Right lobe of liver (tissue), 6 donors: ENCODE measurements around the gene ART4. TPM values are rescaled to one million over a fixed set of nuclear protein-coding genes. Genes with fewer than 3 reads are reported as not detected.

Experiments
- ATAC-seq, 4 donors: fragments of 200-7000 bp; cut with Tn5 transposase; one replicate each; pipeline ENCODE4 v1.9.1; 2020; ENCODE audit warnings: mild to moderate bottlenecking in 4 of 4, moderate library complexity in 4 of 4
- DNase-seq, 3 donors: peaks; one replicate each; pipeline ENCODE4 v3.0.0-alpha.2; 2020
- H3K27ac ChIP-seq, 3 donors: fragments of 200-600 bp; one replicate each; pipeline ENCODE4 v1.8.0; 2022
- H3K27me3 ChIP-seq, 2 donors: fragments of 200-600 bp; one replicate each; pipeline ENCODE4 v1.8.0; 2022
- H3K36me3 ChIP-seq, 4 donors: fragments of 200-600 bp; sonication (generic) in 1 of 4; one replicate each; pipeline versions ENCODE4 v1.5.1 to v1.8.0; 2017 to 2022; ENCODE audit warnings: control low read depth in 1 of 4
- H3K4me1 ChIP-seq, 4 donors: fragments of 200-600 bp; sonication (generic) in 1 of 4; one replicate each; pipeline versions ENCODE4 v1.5.1 to v1.8.0; 2017 to 2022; ENCODE audit warnings: control low read depth in 1 of 4
- H3K4me3 ChIP-seq, 3 donors: fragments of 200-600 bp; one replicate each; pipeline ENCODE4 v1.8.0; 2022
- H3K9me3 ChIP-seq, 4 donors: fragments of 200-600 bp; sonication (generic) in 1 of 4; one replicate each; pipeline versions ENCODE4 v1.5.1 to v1.8.0; 2017 to 2022; ENCODE audit warnings: control low read depth in 1 of 4
- CTCF ChIP-seq, 4 donors: fragments of 200-600 bp in 3 of 4; fragments of 450-650 bp in 1 of 4; IDR thresholded peaks; one replicate each; pipeline versions ENCODE4 v1.5.1 to v1.8.0; 2016 to 2022; ENCODE audit warnings: antibody characterized with exemption in 4 of 4, mild to moderate bottlenecking in 2 of 4
- POLR2A ChIP-seq: fragments of 450-650 bp; IDR thresholded peaks from one replicate; pipeline ENCODE4 v1.6.1; 2017; ENCODE audit warnings: antibody characterized with exemption, mild to moderate bottlenecking
- WGBS: methylation state at CpG from one replicate; pipeline ENCODE4 v1.1.6; 2018; ENCODE audit warnings: low coverage, low lambda C conversion rate; ENCODE audit not compliant: insufficient coverage; ENCODE audit errors: missing lambda C conversion rate; 5-methylcytosine and 5-hydroxymethylcytosine counted together
- intact Hi-C, 2 donors: fragments of 100-400 bp; cut with DNase I; formaldehyde crosslinking; loops; one replicate each; pipeline versions ENCODE4 v1.11.2 to v1.14.1; 2022
- total RNA-seq, 6 experiments: library from RNA; depleted of rRNA in 2 of 6; stranded (reverse); fragments of >200 nt in 2 of 6; fragmentation: NEBNext Ultra II Directional in 3 of 6; extraction: Animal tissue kit (Norgen Biotek cat#: 25700) in 3 of 6; gene quantifications; one replicate each; pipeline versions ENCODE4 v1.1.0 to v1.2.4, GENCODE V29; 2016 to 2023
- donor health status: DM: no; HTN: yes; CAD: no.
- donor health status: DM: no; HTN: no; CAD: no.
- donor health status: DM: no; HTN: no; CAD: no.
- donor health status: DM: no; HTN: yes; CAD: no.
- donor health status: DM: no; HTN: yes; CAD: no.

Gene ART4
- total RNA-seq, 6 experiments from 2014 or later = 19.6 to 43.5 (median 25.1) TPM

- DNase-seq = no peak
- 22% methylated on average over 1 of the region's 1 CpG for WGBS
- peaks cover 0 to 20% (median 12%) of the 10 kb centered on the region in 4 donors for H3K4me1 ChIP-seq
- H3K27me3 ChIP-seq = no peaks in the 10 kb centered on the region
- ATAC-seq = peak in 3 of 4 donors; percentile 12 to 34 (median 14)
- intact Hi-C loops = no loop called here
- H3K4me3 ChIP-seq = no peak overlapping the region
- H3K27ac ChIP-seq = peak overlapping the region in 2 of 3 donors; percentile 18 to 33
- H3K9me3 ChIP-seq = no peaks in the 10 kb centered on the region
- TF ChIP-seq POLR2A (no peak), CTCF (IDR thresholded peaks at IDR 0.05) (no peak)
- peaks cover 0 to under 1% (median 0%) of the 10 kb centered on the region in 4 donors for H3K36me3 ChIP-seq
Measured at GRCh38 chr12:14833952-14834351, 9.4 kb downstream of the ART4 start.

GRCh38 chr12:14833336-14833735 is 10.0 kb downstream of the ART4 start:
- 21% methylated on average over 3 of the region's 3 CpGs for WGBS

GRCh38 chr12:14828892-14829291 is 14.4 kb downstream of the ART4 start:
- Histone ChIP-seq H3K36me3 (no peaks in the 10 kb centered on the region), H3K4me1 (peaks cover 0 to 10% (median 0%) of the 10 kb centered on the region in 4 donors), H3K9me3 (no peaks in the 10 kb centered on the region), H3K27ac (no peak overlapping the region), H3K4me3 (no peak overlapping the region), H3K27me3 (no peaks in the 10 kb centered on the region)
- no peak for ATAC-seq
- intact Hi-C loops = no loop called here
- no peak for DNase-seq
- TF ChIP-seq POLR2A = no peak
- no peak for TF ChIP-seq CTCF (IDR thresholded peaks at IDR 0.05)

More at GRCh38 chr12:14833336-14833735, 10.0 kb downstream of the ART4 start:
- Histone ChIP-seq H3K36me3 (no peaks in the 10 kb centered on the region), H3K9me3 (no peaks in the 10 kb centered on the region), H3K27ac (peak overlapping the region in 2 of 3 donors; percentile 6 to 33), H3K27me3 (no peaks in the 10 kb centered on the region), H3K4me1 (peaks cover 0 to 19% (median 11%) of the 10 kb centered on the region in 4 donors), H3K4me3 (no peak overlapping the region)
- peak; percentile 48 to 77 (median 58) for ATAC-seq
- intact Hi-C loops = no loop called here
- TF ChIP-seq CTCF (IDR thresholded peaks at IDR 0.05) = no peak
- TF ChIP-seq POLR2A = no peak
- DNase-seq = no peak

- Histone ChIP-seq H3K4me1 (no peaks in the 10 kb centered on the region), H3K27ac (no peak overlapping the region), H3K27me3 (no peaks in the 10 kb centered on the region), H3K9me3 (no peaks in the 10 kb centered on the region), H3K36me3 (no peaks in the 10 kb centered on the region), H3K4me3 (no peak overlapping the region)
- WGBS = no CpG with 5 or more reads among the region's 2 CpGs
- TF ChIP-seq CTCF (IDR thresholded peaks at IDR 0.05) = no peak
- TF ChIP-seq POLR2A = no peak
- ATAC-seq = no peak
- DNase-seq = no peak
- intact Hi-C loops = no loop called here
Measured at GRCh38 chr12:14827043-14827442, 16.3 kb downstream of the ART4 start.

GRCh38 chr12:14826491-14826890 is 16.8 kb downstream of the ART4 start:
- ATAC-seq = no peak
- Histone ChIP-seq H3K27ac (no peak overlapping the region), H3K36me3 (no peaks in the 10 kb centered on the region), H3K4me3 (no peak overlapping the region), H3K4me1 (no peaks in the 10 kb centered on the region), H3K27me3 (no peaks in the 10 kb centered on the region), H3K9me3 (no peaks in the 10 kb centered on the region)
- TF ChIP-seq POLR2A = no peak
- no peak for TF ChIP-seq CTCF (IDR thresholded peaks at IDR 0.05)
- intact Hi-C loops = no loop called here
- 79% methylated on average over 4 of the region's 5 CpGs for WGBS
- DNase-seq = no peak
